PC-3 (cell line): ENCODE measurements around the gene FAM187B. TPM values are rescaled to one million over a fixed set of nuclear protein-coding genes. Genes with fewer than 3 reads are reported as not detected.

ENCODE experiments used
- ATAC-seq: fragments of 200-7000 bp; cut with Tn5 transposase; 2 replicates; pipeline ENCODE4 v1.9.1; 2020; ENCODE audit warnings: mild to moderate bottlenecking, moderate library complexity
- BruUV-seq: library from RNA; stranded (reverse); fragments of 400-500 nt; replicated peaks from 2 replicates; lab custom pipeline; 2021; lab: Mats Ljungman, UMichigan
- CTCF ChIA-PET: fragments of 300-600 bp; sonication (Branson Sonifier 250); formaldehyde crosslinking; loops from one replicate; lab custom pipeline; 2022; ENCODE audit warnings: antibody characterized with exemption; lab: Charles Lee
- POLR2A ChIA-PET: fragments of 300-600 bp; sonication (Branson Sonifier 250); formaldehyde crosslinking; loops from one replicate; lab custom pipeline; 2022; ENCODE audit warnings: antibody characterized with exemption; ENCODE audit not compliant: unreplicated experiment; lab: Charles Lee
- DNase-seq: peaks from one replicate; pipeline ENCODE4 v3.0.0-alpha.2; 2015
- H2AFZ ChIP-seq: fragments of 300-600 bp; sonication (generic); 2 replicates; pipeline ENCODE4 v1.6.0; 2016; ENCODE audit warnings: antibody characterized with exemption, low read length
- H3F3A ChIP-seq: fragments of 300-600 bp; sonication (generic); one replicate; pipeline ENCODE4 v1.6.0; 2017; ENCODE audit warnings: antibody characterized with exemption, low read length, control low read depth, mild to moderate bottlenecking; ENCODE audit not compliant: unreplicated experiment
- H3K27ac ChIP-seq: fragments of 300-600 bp; sonication (generic); 2 replicates; pipeline ENCODE4 v1.5.1; 2016; ENCODE audit warnings: mild to moderate bottlenecking, low read length
- H3K27me3 ChIP-seq: fragments of 300-600 bp; sonication (generic); 2 replicates; pipeline ENCODE4 v1.6.1; 2016; ENCODE audit warnings: low read length, mixed read lengths
- H3K36me3 ChIP-seq: fragments of 300-600 bp; sonication (generic); 2 replicates; pipeline ENCODE4 v1.6.1; 2016; ENCODE audit warnings: low read depth, mixed run types, low read length, mixed read lengths
- H3K4me1 ChIP-seq: fragments of 300-600 bp; sonication (generic); 2 replicates; pipeline ENCODE4 v1.5.1; 2016; ENCODE audit warnings: low read length; ENCODE audit not compliant: insufficient read depth
- H3K4me2 ChIP-seq: fragments of 300-600 bp; sonication (generic); 2 replicates; pipeline ENCODE4 v1.6.0; 2016; ENCODE audit warnings: low read length
- H3K4me3 ChIP-seq: fragments of 300-600 bp; sonication (generic); 2 replicates; pipeline ENCODE4 v1.5.1; 2016; ENCODE audit warnings: mild to moderate bottlenecking, low read length, mixed read lengths
- H3K79me2 ChIP-seq: fragments of 300-600 bp; sonication (generic); 2 replicates; pipeline ENCODE4 v1.6.1; 2017; ENCODE audit warnings: low read length, mixed read lengths
- H3K9ac ChIP-seq: fragments of 300-600 bp; sonication (generic); 2 replicates; pipeline ENCODE4 v1.6.0; 2016; ENCODE audit warnings: mild to moderate bottlenecking, low read length
- H3K9me2 ChIP-seq: fragments of 300-600 bp; sonication (generic); replicated peaks from 2 replicates; pipeline ENCODE4 v1.6.1; 2016; ENCODE audit warnings: mixed run types, low read length, mixed read lengths
- H3K9me3 ChIP-seq: fragments of 300-600 bp; sonication (generic); 2 replicates; pipeline ENCODE4 v1.6.1; 2016; ENCODE audit warnings: low read length, mixed read lengths
- H4K20me1 ChIP-seq: fragments of 300-600 bp; sonication (generic); 2 replicates; pipeline ENCODE4 v1.6.1; 2016; ENCODE audit warnings: low read length, mixed read lengths
- EZH2 ChIP-seq: fragments of 300-600 bp; sonication (generic); IDR thresholded peaks from one replicate; pipeline ENCODE4 v1.6.1; 2017; ENCODE audit warnings: antibody characterized with exemption, mild to moderate bottlenecking, low read length; ENCODE audit not compliant: unreplicated experiment
- EZH2phosphoT487 ChIP-seq: fragments of 300-600 bp; sonication (generic); IDR thresholded peaks from 2 replicates; pipeline ENCODE4 v1.6.1; 2018; ENCODE audit warnings: mild to moderate bottlenecking, antibody characterized with exemption, low read length, borderline replicate concordance
- intact Hi-C: fragments of 100-400 bp; cut with micrococcal nuclease; formaldehyde crosslinking; loops from 2 replicates; pipeline ENCODE4 v1.9.0; 2023
- total RNA-seq: library from RNA; depleted of rRNA; stranded (reverse); fragments of >200 nt; gene quantifications from 2 replicates; pipeline ENCODE4 v1.2.3, GENCODE V29; 2014
- TF ChIP-seq, protein P1 (sequence below): fragments of 300-600 bp; sonication (generic); conservative IDR thresholded peaks from 2 replicates; pipeline ENCODE4 v1.5.1; 2017; ENCODE audit warnings: antibody characterized with exemption, low read depth, mild to moderate bottlenecking, low read length

FAM187B gene
- total RNA-seq, 1 experiment from 2014 or later = not detected

DNA sequence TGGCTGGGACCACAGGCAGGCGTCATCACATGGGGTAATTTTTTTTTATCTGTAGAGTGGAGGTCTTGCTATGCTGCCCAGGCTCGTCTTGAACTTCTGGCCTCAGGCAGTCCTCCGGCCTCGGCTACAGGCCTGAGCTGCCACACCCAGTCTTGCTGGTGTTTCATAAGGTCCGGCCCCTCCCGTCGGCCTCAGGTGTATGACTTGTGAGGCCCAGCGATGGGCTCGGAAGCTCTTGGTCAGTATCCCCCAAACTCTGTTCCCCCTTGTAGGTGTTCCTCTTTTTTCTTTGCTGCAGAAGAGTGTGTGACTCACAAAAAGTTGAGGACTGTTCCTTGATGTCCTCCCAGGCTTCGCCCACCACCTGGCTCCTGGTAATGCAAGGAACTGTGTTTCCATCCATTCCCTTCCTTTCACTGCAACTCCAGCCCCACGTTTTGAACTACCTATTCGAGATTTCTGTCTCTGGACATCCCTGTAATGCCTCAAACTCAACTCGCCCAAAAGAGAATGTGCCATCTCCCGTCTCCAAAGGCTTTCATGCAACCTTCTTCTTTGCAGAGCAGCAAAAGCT is 45.2 kb upstream of the FAM187B start:
- H3K9me2 ChIP-seq = no peaks in the 10 kb centered on the region
- no peak overlapping the region for H2AFZ ChIP-seq
- peaks cover 7% of the 10 kb centered on the region; the same call in 1 of the 2 replicates for H3K79me2 ChIP-seq
- no peaks in the 10 kb centered on the region for H3F3A ChIP-seq
- no peaks in the 10 kb centered on the region; the same call in 1 of the 2 replicates for H3K36me3 ChIP-seq
- BruUV-seq = no TSS peak
- H3K27me3 ChIP-seq = no peaks in the 10 kb centered on the region
- POLR2A ChIA-PET = no interaction called here
- DNase-seq (no peak), ATAC-seq (no peak)
- H3K9ac ChIP-seq = no peak overlapping the region
- no peak for TF ChIP-seq EZH2phosphoT487
- no peak for TF ChIP-seq EZH2
- TF ChIP-seq, protein P1, sequence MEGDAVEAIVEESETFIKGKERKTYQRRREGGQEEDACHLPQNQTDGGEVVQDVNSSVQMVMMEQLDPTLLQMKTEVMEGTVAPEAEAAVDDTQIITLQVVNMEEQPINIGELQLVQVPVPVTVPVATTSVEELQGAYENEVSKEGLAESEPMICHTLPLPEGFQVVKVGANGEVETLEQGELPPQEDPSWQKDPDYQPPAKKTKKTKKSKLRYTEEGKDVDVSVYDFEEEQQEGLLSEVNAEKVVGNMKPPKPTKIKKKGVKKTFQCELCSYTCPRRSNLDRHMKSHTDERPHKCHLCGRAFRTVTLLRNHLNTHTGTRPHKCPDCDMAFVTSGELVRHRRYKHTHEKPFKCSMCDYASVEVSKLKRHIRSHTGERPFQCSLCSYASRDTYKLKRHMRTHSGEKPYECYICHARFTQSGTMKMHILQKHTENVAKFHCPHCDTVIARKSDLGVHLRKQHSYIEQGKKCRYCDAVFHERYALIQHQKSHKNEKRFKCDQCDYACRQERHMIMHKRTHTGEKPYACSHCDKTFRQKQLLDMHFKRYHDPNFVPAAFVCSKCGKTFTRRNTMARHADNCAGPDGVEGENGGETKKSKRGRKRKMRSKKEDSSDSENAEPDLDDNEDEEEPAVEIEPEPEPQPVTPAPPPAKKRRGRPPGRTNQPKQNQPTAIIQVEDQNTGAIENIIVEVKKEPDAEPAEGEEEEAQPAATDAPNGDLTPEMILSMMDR = no peak
- intact Hi-C loops = no loop called here
- H3K4me1 ChIP-seq = peaks cover 6% of the 10 kb centered on the region
- H3K27ac ChIP-seq = no peak overlapping the region
- H4K20me1 ChIP-seq = no peaks in the 10 kb centered on the region
- CTCF ChIA-PET = no interaction called here
- H3K4me2 ChIP-seq = no peak overlapping the region
- H3K9me3 ChIP-seq = no peaks in the 10 kb centered on the region
- no peak overlapping the region for H3K4me3 ChIP-seq

DNA sequence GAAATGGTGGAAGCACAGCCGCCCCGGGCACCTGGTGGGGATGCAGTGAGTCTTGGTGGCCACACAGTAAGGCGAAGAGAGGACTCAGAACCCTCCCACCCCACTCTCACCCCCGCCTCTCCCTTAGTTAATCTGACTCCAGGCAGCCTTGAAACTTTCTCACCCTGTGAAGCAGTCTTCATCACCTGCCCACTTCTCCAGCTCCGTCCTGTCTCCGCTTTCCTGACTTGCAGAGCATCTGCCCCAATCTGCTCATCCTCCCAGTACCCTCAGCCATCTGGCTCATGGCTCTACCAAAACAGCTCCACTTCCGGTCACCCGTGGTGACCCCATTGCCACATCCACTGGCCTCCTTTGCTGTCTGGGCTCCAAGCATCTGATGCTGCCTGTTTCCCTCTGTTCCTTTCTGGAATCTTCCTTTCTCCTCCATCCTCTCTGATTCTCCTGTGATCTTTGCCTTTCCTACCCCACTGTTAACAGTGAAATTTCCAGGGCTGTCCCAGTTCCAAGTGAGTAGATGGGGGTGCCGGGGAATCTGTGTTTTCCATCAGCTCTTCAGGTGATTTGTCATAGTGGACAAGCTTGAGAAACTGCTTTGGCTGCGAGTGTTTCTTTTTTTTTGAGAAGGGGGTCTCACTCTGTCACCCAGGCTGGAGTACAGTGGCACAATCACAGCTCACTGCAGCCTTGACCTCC is 44.6 kb upstream of the FAM187B start:
- POLR2A ChIA-PET = no interaction called here
- no peaks in the 10 kb centered on the region for H3K9me2 ChIP-seq
- peaks cover 6% of the 10 kb centered on the region for H3K4me1 ChIP-seq
- CTCF ChIA-PET = no interaction called here
- peaks cover 7% of the 10 kb centered on the region; the same call in 1 of the 2 replicates for H3K79me2 ChIP-seq
- no peak for TF ChIP-seq EZH2
- TF ChIP-seq, protein P1 = no peak
- TF ChIP-seq EZH2phosphoT487 = no peak
- H3K9me3 ChIP-seq = no peaks in the 10 kb centered on the region
- H3K36me3 ChIP-seq = no peaks in the 10 kb centered on the region; the same call in 1 of the 2 replicates
- no peak overlapping the region for H2AFZ ChIP-seq
- no peak for DNase-seq
- no peak for ATAC-seq
- intact Hi-C loops = no loop called here
- no peak overlapping the region for H3K4me3 ChIP-seq
- H3F3A ChIP-seq = no peaks in the 10 kb centered on the region
- H3K9ac ChIP-seq = no peak overlapping the region
- H3K27me3 ChIP-seq = no peaks in the 10 kb centered on the region
- H3K4me2 ChIP-seq = no peak overlapping the region
- H4K20me1 ChIP-seq = no peaks in the 10 kb centered on the region
- BruUV-seq = no TSS peak
- H3K27ac ChIP-seq = no peak overlapping the region

DNA sequence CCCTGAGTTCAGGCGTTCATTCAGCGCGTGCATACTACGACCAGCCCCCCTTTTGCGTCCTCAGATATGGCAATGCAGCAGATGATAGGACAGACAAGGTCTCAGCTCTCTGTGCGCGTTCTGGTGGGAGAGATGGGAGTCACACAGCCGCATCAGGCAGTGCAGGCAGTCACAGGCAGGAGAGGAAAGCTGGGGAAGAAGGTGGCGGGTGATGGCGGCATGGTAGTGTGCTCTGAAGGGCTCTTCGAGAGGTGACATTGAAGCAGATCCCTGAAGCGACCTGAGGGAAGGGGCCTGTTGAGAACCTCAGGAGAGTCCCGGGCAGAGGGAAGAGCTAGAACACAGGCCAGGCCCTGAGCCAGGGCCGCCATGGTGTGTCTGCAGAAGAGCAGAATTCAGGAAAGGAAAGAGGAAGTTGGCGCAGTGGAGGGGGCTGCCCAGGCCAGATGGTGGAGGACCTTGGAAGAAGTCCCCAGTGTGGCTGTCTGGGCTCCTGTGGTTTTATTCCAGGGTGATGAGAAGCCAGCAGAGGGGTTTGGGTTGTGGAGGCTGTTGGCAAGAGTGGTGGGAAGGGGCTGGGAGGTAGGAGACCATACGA is 43.7 kb upstream of the FAM187B start:
- Histone ChIP-seq H3K9me3 (no peaks in the 10 kb centered on the region), H3K36me3 (no peaks in the 10 kb centered on the region; the same call in 1 of the 2 replicates), H3K27me3 (no peaks in the 10 kb centered on the region), H3K27ac (no peak overlapping the region), H3K4me3 (no peak overlapping the region), H3K79me2 (peaks cover 13% of the 10 kb centered on the region; the same call in 1 of the 2 replicates), H4K20me1 (no peaks in the 10 kb centered on the region), H3K9ac (no peak overlapping the region), H3K4me2 (no peak overlapping the region), H3K4me1 (peaks cover 8% of the 10 kb centered on the region), H3K9me2 (no peaks in the 10 kb centered on the region), H2AFZ (no peak overlapping the region), H3F3A (no peaks in the 10 kb centered on the region)
- ChIA-PET POLR2A (no interaction called here), CTCF (no interaction called here)
- no peak for ATAC-seq
- TF ChIP-seq, protein P1 = no peak
- TF ChIP-seq EZH2 = no peak
- TF ChIP-seq EZH2phosphoT487 = no peak
- no TSS peak for BruUV-seq
- intact Hi-C loops = no loop called here
- DNase-seq = no peak
